HepG2 (cell line): Measurements from ENCODE around the gene C1orf115. TPM values are rescaled to one million over a fixed set of nuclear protein-coding genes. Genes with fewer than 3 reads are reported as not detected.

Source experiments
- HDAC1 ChIP-seq: sonication (generic); formaldehyde crosslinking; IDR thresholded peaks from 2 replicates; pipeline ENCODE4 v1.5.1; 2020; ENCODE audit warnings: mild to moderate bottlenecking, missing genetic modification reagents
- KDM4B ChIP-seq: sonication (generic); formaldehyde crosslinking; IDR thresholded peaks from 2 replicates; pipeline ENCODE4 v1.4.0; 2020; ENCODE audit warnings: missing genetic modification reagents
- KLF16 ChIP-seq, 2 experiments: sonication (generic) in 1 of 2; formaldehyde crosslinking in 1 of 2; IDR thresholded peaks; 2 replicates each; pipeline versions ENCODE4 v1.6.1 to v1.8.0; 2016 to 2023; ENCODE audit warnings: missing genetic modification reagents in 2 of 2, missing compliant biosample characterization in 1 of 2
- MED1 ChIP-seq: sonication (generic); formaldehyde crosslinking; IDR thresholded peaks from 2 replicates; pipeline ENCODE4 v1.4.0; 2020; ENCODE audit warnings: missing genetic modification reagents
- NFYB ChIP-seq: sonication (generic); formaldehyde crosslinking; IDR thresholded peaks from 2 replicates; pipeline ENCODE4 v1.4.0; 2020; ENCODE audit warnings: missing genetic modification reagents
- SOX13 ChIP-seq, 3 experiments: fragments of 450-650 bp in 1 of 3; sonication (generic) in 1 of 3; formaldehyde crosslinking in 1 of 3; IDR thresholded peaks in 2 of 3; conservative IDR thresholded peaks in 1 of 3; 2 replicates each; pipeline versions ENCODE4 v1.5.0 to v1.6.1; 2016 to 2020; ENCODE audit warnings: antibody characterized with exemption in 1 of 3, mild to moderate bottlenecking in 1 of 3, missing compliant biosample characterization in 1 of 3, missing genetic modification reagents in 1 of 3, moderate library complexity in 1 of 3
- THYN1 ChIP-seq: sonication (generic); formaldehyde crosslinking; IDR thresholded peaks from 2 replicates; pipeline ENCODE4 v1.8.1; 2023; ENCODE audit warnings: low read depth, mild to moderate bottlenecking, moderate library complexity, missing genetic modification reagents, borderline replicate concordance
- YEATS2 ChIP-seq: sonication (generic); formaldehyde crosslinking; IDR thresholded peaks from 2 replicates; pipeline ENCODE4 v1.4.0; 2020; ENCODE audit warnings: missing genetic modification reagents, borderline replicate concordance
- ZBTB21 ChIP-seq: sonication (generic); formaldehyde crosslinking; IDR thresholded peaks from 2 replicates; pipeline ENCODE4 v1.4.0; 2020; ENCODE audit warnings: missing genetic modification reagents
- ZFP37 ChIP-seq: sonication (generic); formaldehyde crosslinking; IDR thresholded peaks from 2 replicates; pipeline ENCODE4 v1.4.0; 2020; ENCODE audit warnings: missing genetic modification reagents, borderline replicate concordance
- ZNF136 ChIP-seq: sonication (generic); formaldehyde crosslinking; IDR thresholded peaks from 2 replicates; pipeline ENCODE4 v1.8.1; 2022; ENCODE audit warnings: low read depth, mild to moderate bottlenecking, moderate library complexity, missing genetic modification reagents
- ZNF143 ChIP-seq: sonication (generic); formaldehyde crosslinking; IDR thresholded peaks from 2 replicates; pipeline ENCODE4 v1.4.0; 2020; ENCODE audit warnings: missing genetic modification reagents
- ZNF160 ChIP-seq: sonication (generic); formaldehyde crosslinking; IDR thresholded peaks from 2 replicates; pipeline ENCODE4 v1.8.0; 2022; ENCODE audit warnings: mild to moderate bottlenecking, inconsistent platforms, missing genetic modification reagents
- ZNF775 ChIP-seq: sonication (generic); formaldehyde crosslinking; IDR thresholded peaks from 2 replicates; pipeline ENCODE4 v1.4.0; 2020; ENCODE audit warnings: missing genetic modification reagents, mild to moderate bottlenecking, moderate library complexity, borderline replicate concordance
- polyA plus RNA-seq, 8 experiments: library from polyadenylated mRNA; depleted of rRNA in 3 of 8; stranded (reverse) in 7 of 8; unstranded in 1 of 8; fragments of >200 nt; fragmentation: Illumina TruSeq in 4 of 8; extraction: Trizol in 4 of 8; gene quantifications; 2 replicates each; pipeline versions ENCODE4 v1.2.1 to v1.2.3, GENCODE V29; 2011 to 2016; ENCODE audit warnings: low read depth in 4 of 8, missing spikeins in 1 of 8, mixed read lengths in 1 of 8; ENCODE audit not compliant: insufficient read depth in 1 of 8
- total RNA-seq, 5 experiments: library from RNA; depleted of rRNA; stranded (reverse); fragments of >200 nt; fragmentation: Illumina TruSeq; extraction: Trizol; gene quantifications; 2 replicates each; pipeline ENCODE4 v1.2.3, GENCODE V29; 2016; ENCODE audit warnings: low read depth in 1 of 5
- TF ChIP-seq, protein P1 (sequence below): IDR thresholded peaks from 2 replicates; pipeline ENCODE4 v1.6.1; 2016; ENCODE audit warnings: low read depth, missing genetic modification reagents, missing compliant biosample characterization
- TF ChIP-seq, protein P2 (sequence below): sonication (generic); formaldehyde crosslinking; IDR thresholded peaks from 2 replicates; pipeline ENCODE4 v1.9.0; 2021; ENCODE audit warnings: missing genetic modification reagents, borderline replicate concordance
- TF ChIP-seq, protein P3 (sequence below): sonication (generic); formaldehyde crosslinking; IDR thresholded peaks from 2 replicates; pipeline ENCODE4 v1.4.0; 2020; ENCODE audit warnings: missing genetic modification reagents
- TF ChIP-seq, protein P4 (sequence below): sonication (generic); formaldehyde crosslinking; conservative IDR thresholded peaks from 2 replicates; pipeline ENCODE4 v1.5.0; 2020; ENCODE audit warnings: missing genetic modification reagents

C1orf115 gene
- total and polyA plus RNA-seq, 2 of the 13 experiments (the other 11 are each of a cell fraction or from before 2014, with no cell fraction given): 25.2 to 85.9 TPM

DNA sequence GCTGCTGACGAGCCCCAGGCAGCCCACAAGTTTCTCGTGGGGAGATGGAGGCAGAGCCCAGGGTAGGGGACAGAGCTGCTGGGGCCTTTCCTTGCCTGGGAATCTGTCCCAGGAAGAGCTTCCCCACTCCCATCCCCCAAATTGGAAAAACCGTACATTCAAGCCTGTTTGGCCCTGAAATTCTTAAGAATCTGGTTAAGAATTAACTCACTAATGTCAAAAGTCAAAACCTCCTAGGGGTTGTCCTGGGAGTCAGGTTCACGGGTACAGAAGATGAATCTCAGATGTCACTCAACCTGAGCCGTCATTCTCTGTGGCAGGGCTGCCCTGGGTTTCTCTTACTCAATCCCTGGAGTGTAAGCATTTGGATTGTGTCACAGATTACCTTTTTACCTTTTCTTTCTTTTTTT is 8.4 kb downstream of the C1orf115 start (continued):
- TF ChIP-seq, protein P1, sequence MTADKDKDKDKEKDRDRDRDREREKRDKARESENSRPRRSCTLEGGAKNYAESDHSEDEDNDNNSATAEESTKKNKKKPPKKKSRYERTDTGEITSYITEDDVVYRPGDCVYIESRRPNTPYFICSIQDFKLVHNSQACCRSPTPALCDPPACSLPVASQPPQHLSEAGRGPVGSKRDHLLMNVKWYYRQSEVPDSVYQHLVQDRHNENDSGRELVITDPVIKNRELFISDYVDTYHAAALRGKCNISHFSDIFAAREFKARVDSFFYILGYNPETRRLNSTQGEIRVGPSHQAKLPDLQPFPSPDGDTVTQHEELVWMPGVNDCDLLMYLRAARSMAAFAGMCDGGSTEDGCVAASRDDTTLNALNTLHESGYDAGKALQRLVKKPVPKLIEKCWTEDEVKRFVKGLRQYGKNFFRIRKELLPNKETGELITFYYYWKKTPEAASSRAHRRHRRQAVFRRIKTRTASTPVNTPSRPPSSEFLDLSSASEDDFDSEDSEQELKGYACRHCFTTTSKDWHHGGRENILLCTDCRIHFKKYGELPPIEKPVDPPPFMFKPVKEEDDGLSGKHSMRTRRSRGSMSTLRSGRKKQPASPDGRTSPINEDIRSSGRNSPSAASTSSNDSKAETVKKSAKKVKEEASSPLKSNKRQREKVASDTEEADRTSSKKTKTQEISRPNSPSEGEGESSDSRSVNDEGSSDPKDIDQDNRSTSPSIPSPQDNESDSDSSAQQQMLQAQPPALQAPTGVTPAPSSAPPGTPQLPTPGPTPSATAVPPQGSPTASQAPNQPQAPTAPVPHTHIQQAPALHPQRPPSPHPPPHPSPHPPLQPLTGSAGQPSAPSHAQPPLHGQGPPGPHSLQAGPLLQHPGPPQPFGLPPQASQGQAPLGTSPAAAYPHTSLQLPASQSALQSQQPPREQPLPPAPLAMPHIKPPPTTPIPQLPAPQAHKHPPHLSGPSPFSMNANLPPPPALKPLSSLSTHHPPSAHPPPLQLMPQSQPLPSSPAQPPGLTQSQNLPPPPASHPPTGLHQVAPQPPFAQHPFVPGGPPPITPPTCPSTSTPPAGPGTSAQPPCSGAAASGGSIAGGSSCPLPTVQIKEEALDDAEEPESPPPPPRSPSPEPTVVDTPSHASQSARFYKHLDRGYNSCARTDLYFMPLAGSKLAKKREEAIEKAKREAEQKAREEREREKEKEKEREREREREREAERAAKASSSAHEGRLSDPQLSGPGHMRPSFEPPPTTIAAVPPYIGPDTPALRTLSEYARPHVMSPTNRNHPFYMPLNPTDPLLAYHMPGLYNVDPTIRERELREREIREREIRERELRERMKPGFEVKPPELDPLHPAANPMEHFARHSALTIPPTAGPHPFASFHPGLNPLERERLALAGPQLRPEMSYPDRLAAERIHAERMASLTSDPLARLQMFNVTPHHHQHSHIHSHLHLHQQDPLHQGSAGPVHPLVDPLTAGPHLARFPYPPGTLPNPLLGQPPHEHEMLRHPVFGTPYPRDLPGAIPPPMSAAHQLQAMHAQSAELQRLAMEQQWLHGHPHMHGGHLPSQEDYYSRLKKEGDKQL (CRISPR knock-in tag): no peak
- no peak for TF ChIP-seq ZNF160
- no peak for TF ChIP-seq NFYB (CRISPR knock-in tag)
- TF ChIP-seq, protein P2, sequence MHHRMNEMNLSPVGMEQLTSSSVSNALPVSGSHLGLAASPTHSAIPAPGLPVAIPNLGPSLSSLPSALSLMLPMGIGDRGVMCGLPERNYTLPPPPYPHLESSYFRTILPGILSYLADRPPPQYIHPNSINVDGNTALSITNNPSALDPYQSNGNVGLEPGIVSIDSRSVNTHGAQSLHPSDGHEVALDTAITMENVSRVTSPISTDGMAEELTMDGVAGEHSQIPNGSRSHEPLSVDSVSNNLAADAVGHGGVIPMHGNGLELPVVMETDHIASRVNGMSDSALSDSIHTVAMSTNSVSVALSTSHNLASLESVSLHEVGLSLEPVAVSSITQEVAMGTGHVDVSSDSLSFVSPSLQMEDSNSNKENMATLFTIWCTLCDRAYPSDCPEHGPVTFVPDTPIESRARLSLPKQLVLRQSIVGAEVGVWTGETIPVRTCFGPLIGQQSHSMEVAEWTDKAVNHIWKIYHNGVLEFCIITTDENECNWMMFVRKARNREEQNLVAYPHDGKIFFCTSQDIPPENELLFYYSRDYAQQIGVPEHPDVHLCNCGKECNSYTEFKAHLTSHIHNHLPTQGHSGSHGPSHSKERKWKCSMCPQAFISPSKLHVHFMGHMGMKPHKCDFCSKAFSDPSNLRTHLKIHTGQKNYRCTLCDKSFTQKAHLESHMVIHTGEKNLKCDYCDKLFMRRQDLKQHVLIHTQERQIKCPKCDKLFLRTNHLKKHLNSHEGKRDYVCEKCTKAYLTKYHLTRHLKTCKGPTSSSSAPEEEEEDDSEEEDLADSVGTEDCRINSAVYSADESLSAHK (CRISPR knock-in tag): no peak
- TF ChIP-seq KLF16 (CRISPR knock-in tag; IDR thresholded peaks at IDR 0.05): peak in 1 of 2 experiments; percentile 32; a peak in 1 of 4 replicates
- no peak for TF ChIP-seq ZNF136 (CRISPR knock-in tag)
- TF ChIP-seq, protein P3, sequence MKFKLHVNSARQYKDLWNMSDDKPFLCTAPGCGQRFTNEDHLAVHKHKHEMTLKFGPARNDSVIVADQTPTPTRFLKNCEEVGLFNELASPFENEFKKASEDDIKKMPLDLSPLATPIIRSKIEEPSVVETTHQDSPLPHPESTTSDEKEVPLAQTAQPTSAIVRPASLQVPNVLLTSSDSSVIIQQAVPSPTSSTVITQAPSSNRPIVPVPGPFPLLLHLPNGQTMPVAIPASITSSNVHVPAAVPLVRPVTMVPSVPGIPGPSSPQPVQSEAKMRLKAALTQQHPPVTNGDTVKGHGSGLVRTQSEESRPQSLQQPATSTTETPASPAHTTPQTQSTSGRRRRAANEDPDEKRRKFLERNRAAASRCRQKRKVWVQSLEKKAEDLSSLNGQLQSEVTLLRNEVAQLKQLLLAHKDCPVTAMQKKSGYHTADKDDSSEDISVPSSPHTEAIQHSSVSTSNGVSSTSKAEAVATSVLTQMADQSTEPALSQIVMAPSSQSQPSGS: peak; percentile 23; the same call in 1 of the 2 replicates
- TF ChIP-seq THYN1 (CRISPR knock-in tag): no peak
- TF ChIP-seq, protein P4, sequence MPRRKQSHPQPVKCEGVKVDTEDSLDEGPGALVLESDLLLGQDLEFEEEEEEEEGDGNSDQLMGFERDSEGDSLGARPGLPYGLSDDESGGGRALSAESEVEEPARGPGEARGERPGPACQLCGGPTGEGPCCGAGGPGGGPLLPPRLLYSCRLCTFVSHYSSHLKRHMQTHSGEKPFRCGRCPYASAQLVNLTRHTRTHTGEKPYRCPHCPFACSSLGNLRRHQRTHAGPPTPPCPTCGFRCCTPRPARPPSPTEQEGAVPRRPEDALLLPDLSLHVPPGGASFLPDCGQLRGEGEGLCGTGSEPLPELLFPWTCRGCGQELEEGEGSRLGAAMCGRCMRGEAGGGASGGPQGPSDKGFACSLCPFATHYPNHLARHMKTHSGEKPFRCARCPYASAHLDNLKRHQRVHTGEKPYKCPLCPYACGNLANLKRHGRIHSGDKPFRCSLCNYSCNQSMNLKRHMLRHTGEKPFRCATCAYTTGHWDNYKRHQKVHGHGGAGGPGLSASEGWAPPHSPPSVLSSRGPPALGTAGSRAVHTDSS (CRISPR knock-in tag): no peak
- peak; percentile 44; the same call in 1 of the 2 replicates for TF ChIP-seq HDAC1 (CRISPR knock-in tag)
- TF ChIP-seq ZNF143 (CRISPR knock-in tag): no peak
- peak; percentile 68 for TF ChIP-seq MED1 (CRISPR knock-in tag)
- no peak for TF ChIP-seq ZFP37 (CRISPR knock-in tag)
- no peak for TF ChIP-seq SOX13 (IDR thresholded peaks at IDR 0.05)
- TF ChIP-seq SOX13 (CRISPR knock-in tag; conservative IDR thresholded peaks at IDR 0.05 in 1 of 2, IDR thresholded peaks at IDR 0.05 in 1 of 2): peak in 1 of 2 experiments; percentile 44; a peak in 1 of 4 replicates
- no peak for TF ChIP-seq ZBTB21 (CRISPR knock-in tag)
- TF ChIP-seq ZNF775 (CRISPR knock-in tag): no peak
- no peak for TF ChIP-seq KDM4B (CRISPR knock-in tag)
- no peak for TF ChIP-seq YEATS2 (CRISPR knock-in tag)
